GM12878 (cell line): Measurements from ENCODE around the gene ITK. TPM values are rescaled to one million over a fixed set of nuclear protein-coding genes. Genes with fewer than 3 reads are reported as not detected.

Source experiments
- ATAC-seq: fragments of 200-7000 bp; cut with Tn5 transposase; 3 replicates; pipeline ENCODE4 v1.9.1; 2020; ENCODE audit warnings: mild to moderate bottlenecking, moderate library complexity
- BruUV-seq: library from RNA; stranded (reverse); fragments of 400-500 nt; replicated peaks from 2 replicates; lab custom pipeline; 2021; lab: Mats Ljungman, UMichigan
- CTCF ChIA-PET: fragments of 300-600 bp; sonication (Branson Sonifier 250); formaldehyde crosslinking; extraction: SDS; loops from one replicate; lab custom pipeline; 2021; ENCODE audit warnings: inconsistent platforms; lab: Yijun Ruan, JAX
- POLR2A ChIA-PET: fragments of 350-600 bp; formaldehyde crosslinking; extraction: SDS; loops from one replicate; lab custom pipeline; 2021; ENCODE audit warnings: inconsistent platforms; lab: Charles Lee
- RAD21 ChIA-PET: fragments of 300-600 bp; sonication (Branson Sonifier 250); formaldehyde crosslinking; loops from one replicate; lab custom pipeline; 2023; ENCODE audit warnings: antibody characterized with exemption; ENCODE audit not compliant: unreplicated experiment; lab: Charles Lee
- SMC1A ChIA-PET: fragments of 300-600 bp; sonication (Branson Sonifier 250); formaldehyde crosslinking; loops from one replicate; lab custom pipeline; 2023; ENCODE audit not compliant: unreplicated experiment, uncharacterized antibody; lab: Charles Lee
- DNase-seq: peaks from one replicate; pipeline ENCODE4 v3.0.0-alpha.2; 2011; ENCODE audit warnings: low read depth, low spot score
- FAIRE-seq: peaks from 3 replicates; lab custom pipeline; 2011; peaks lifted over from hg19 to GRCh38; lab: Jason Lieb, UNC
- H2AFZ ChIP-seq: 2 replicates; pipeline ENCODE4 v1.6.0; 2011; ENCODE audit warnings: low read depth, low read length, control low read depth; ENCODE audit not compliant: control insufficient read depth
- H3K27ac ChIP-seq: 2 replicates; pipeline ENCODE4 v1.5.1; 2011; ENCODE audit warnings: control low read depth; ENCODE audit not compliant: control insufficient read depth, insufficient read depth
- H3K27me3 ChIP-seq, 2 experiments: replicated peaks in 1 of 2; 2 replicates each; pipeline versions ENCODE4 v1.6.0 to v1.6.1; 2011; ENCODE audit warnings: low read length in 1 of 2; ENCODE audit not compliant: control insufficient read depth in 2 of 2, insufficient read depth in 2 of 2
- H3K36me3 ChIP-seq, 2 experiments: 2 replicates each; pipeline ENCODE4 v1.5.1; 2011; ENCODE audit warnings: low read length in 1 of 2; ENCODE audit not compliant: control insufficient read depth in 2 of 2, insufficient read depth in 2 of 2
- H3K4me1 ChIP-seq: 2 replicates; pipeline ENCODE4 v1.6.1; 2011; ENCODE audit warnings: mild to moderate bottlenecking, low read length, moderate library complexity, mixed read lengths; ENCODE audit not compliant: control insufficient read depth, insufficient read depth
- H3K4me2 ChIP-seq: 2 replicates; pipeline ENCODE4 v1.6.0; 2011; ENCODE audit warnings: control low read depth; ENCODE audit not compliant: control insufficient read depth, insufficient read depth
- H3K4me3 ChIP-seq: fragments of 200-600 bp; sonication (generic); 2 replicates; pipeline ENCODE4 v1.5.1; 2016
- H3K79me2 ChIP-seq: 2 replicates; pipeline ENCODE4 v1.6.0; 2011; ENCODE audit warnings: low read length; ENCODE audit not compliant: control insufficient read depth, insufficient read depth
- H3K9ac ChIP-seq: 2 replicates; pipeline ENCODE4 v1.8.0; 2011; ENCODE audit warnings: low read length, control low read depth, mixed read lengths; ENCODE audit not compliant: control insufficient read depth, insufficient read depth
- H3K9me3 ChIP-seq: replicated peaks from 3 replicates; pipeline ENCODE4 v1.5.1; 2011; ENCODE audit warnings: mild to moderate bottlenecking, low read length; ENCODE audit not compliant: control insufficient read depth, insufficient read depth
- H4K20me1 ChIP-seq: 2 replicates; pipeline ENCODE4 v1.6.0; 2011; ENCODE audit not compliant: control insufficient read depth, insufficient read depth
- IKZF2 ChIP-seq, 2 experiments: fragments of 450-650 bp; IDR thresholded peaks; 2 replicates each; pipeline ENCODE4 v1.6.1; 2017; ENCODE audit warnings: mild to moderate bottlenecking in 2 of 2, moderate library complexity in 2 of 2
- JUND ChIP-seq: IDR thresholded peaks from 2 replicates; pipeline ENCODE4 v1.6.1; 2012; ENCODE audit warnings: low read depth, mild to moderate bottlenecking, low read length, improper control_type of control experiment, moderate library complexity
- NFYA ChIP-seq: IDR thresholded peaks from 2 replicates; pipeline ENCODE4 v1.6.1; 2011; ENCODE audit warnings: low read depth, mild to moderate bottlenecking, low read length, improper control_type of control experiment, borderline replicate concordance
- POU2F2 ChIP-seq: IDR thresholded peaks from 3 replicates; pipeline ENCODE4 v1.6.1; 2011; ENCODE audit warnings: low read depth, mild to moderate bottlenecking, low read length, borderline replicate concordance
- SIN3A ChIP-seq: IDR thresholded peaks from 2 replicates; pipeline ENCODE4 v1.6.1; 2012; ENCODE audit warnings: low read depth, low read length, improper control_type of control experiment
- SREBF2 ChIP-seq: IDR thresholded peaks from 2 replicates; pipeline ENCODE4 v1.6.1; 2012; ENCODE audit warnings: mild to moderate bottlenecking, low read length
- TCF12 ChIP-seq: IDR thresholded peaks from 2 replicates; pipeline ENCODE4 v1.6.1; 2011; ENCODE audit warnings: low read depth, mild to moderate bottlenecking, low read length
- WGBS: methylation state at CpG from one replicate; pipeline ENCODE4 v1.1.6; 2016; ENCODE audit warnings: low lambda C conversion rate; ENCODE audit not compliant: insufficient replicate concordance, insufficient coverage; ENCODE audit errors: missing lambda C conversion rate; 5-methylcytosine and 5-hydroxymethylcytosine counted together
- in situ Hi-C: fragments of 300-500 bp; cut with MboI; formaldehyde crosslinking; loops from 9 replicates; pipeline ENCODE4 v1.14.3; 2018; ENCODE audit warnings: mixed read lengths
- intact Hi-C: fragments of 100-400 bp; cut with micrococcal nuclease; formaldehyde crosslinking; loops from one replicate; pipeline ENCODE4 v1.14.2; 2022; ENCODE audit not compliant: unreplicated experiment
- polyA plus RNA-seq, 11 experiments: library from polyadenylated mRNA; depleted of rRNA in 4 of 11; unstranded in 6 of 11; stranded (reverse) in 5 of 11; fragments of >200 nt; fragmentation: Nextera tagmentation in 4 of 11; fragmentation: Illumina TruSeq in 1 of 11; extraction: Ambion mirVana in 4 of 11; extraction: Trizol in 1 of 11; gene quantifications; 1 replicate in 1 of 11; 2 replicates in 10 of 11; pipeline versions ENCODE4 v1.2.1 to v1.2.3, GENCODE V29; 2011 to 2016; ENCODE audit warnings: inconsistent platforms in 2 of 11, missing spikeins in 2 of 11, low read depth in 1 of 11
- total RNA-seq, 4 experiments: library from RNA; depleted of rRNA in 3 of 4; stranded (reverse); fragments of >200 nt in 3 of 4; fragmentation: Illumina TruSeq in 1 of 4; extraction: Trizol in 1 of 4; gene quantifications; 2 replicates each; pipeline versions ENCODE4 v1.2.1 to v1.2.3, GENCODE V29; 2013 to 2021
- TF ChIP-seq, protein P1 (sequence below): fragments of 450-650 bp; IDR thresholded peaks from 2 replicates; pipeline ENCODE4 v1.6.1; 2017; ENCODE audit warnings: mild to moderate bottlenecking, moderate library complexity
- TF ChIP-seq, protein P2 (sequence below): fragments of 450-650 bp; IDR thresholded peaks from 2 replicates; pipeline ENCODE4 v1.6.1; 2016; ENCODE audit warnings: mild to moderate bottlenecking
- TF ChIP-seq, protein P3 (sequence below): IDR thresholded peaks from 2 replicates; pipeline ENCODE4 v1.6.1; 2012; ENCODE audit warnings: low read depth, low read length, improper control_type of control experiment

The ITK gene
- total and polyA plus RNA-seq, 10 of the 15 experiments (the other 5 are each of a cell fraction or from before 2014, with no cell fraction given), result 0.05 to 2.4 (median 0.76) TPM

GRCh38 chr5:157278319-157279037 is 97.8 kb downstream of the ITK start (continued):
- TF ChIP-seq POU2F2 (no peak), IKZF2 (IDR thresholded peaks at IDR 0.05) (no peak), TCF12 (no peak), JUND (no peak)
- TF ChIP-seq, protein P1, sequence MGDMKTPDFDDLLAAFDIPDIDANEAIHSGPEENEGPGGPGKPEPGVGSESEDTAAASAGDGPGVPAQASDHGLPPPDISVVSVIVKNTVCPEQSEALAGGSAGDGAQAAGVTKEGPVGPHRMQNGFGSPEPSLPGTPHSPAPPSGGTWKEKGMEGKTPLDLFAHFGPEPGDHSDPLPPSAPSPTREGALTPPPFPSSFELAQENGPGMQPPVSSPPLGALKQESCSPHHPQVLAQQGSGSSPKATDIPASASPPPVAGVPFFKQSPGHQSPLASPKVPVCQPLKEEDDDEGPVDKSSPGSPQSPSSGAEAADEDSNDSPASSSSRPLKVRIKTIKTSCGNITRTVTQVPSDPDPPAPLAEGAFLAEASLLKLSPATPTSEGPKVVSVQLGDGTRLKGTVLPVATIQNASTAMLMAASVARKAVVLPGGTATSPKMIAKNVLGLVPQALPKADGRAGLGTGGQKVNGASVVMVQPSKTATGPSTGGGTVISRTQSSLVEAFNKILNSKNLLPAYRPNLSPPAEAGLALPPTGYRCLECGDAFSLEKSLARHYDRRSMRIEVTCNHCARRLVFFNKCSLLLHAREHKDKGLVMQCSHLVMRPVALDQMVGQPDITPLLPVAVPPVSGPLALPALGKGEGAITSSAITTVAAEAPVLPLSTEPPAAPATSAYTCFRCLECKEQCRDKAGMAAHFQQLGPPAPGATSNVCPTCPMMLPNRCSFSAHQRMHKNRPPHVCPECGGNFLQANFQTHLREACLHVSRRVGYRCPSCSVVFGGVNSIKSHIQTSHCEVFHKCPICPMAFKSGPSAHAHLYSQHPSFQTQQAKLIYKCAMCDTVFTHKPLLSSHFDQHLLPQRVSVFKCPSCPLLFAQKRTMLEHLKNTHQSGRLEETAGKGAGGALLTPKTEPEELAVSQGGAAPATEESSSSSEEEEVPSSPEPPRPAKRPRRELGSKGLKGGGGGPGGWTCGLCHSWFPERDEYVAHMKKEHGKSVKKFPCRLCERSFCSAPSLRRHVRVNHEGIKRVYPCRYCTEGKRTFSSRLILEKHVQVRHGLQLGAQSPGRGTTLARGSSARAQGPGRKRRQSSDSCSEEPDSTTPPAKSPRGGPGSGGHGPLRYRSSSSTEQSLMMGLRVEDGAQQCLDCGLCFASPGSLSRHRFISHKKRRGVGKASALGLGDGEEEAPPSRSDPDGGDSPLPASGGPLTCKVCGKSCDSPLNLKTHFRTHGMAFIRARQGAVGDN, result peak; percentile 87

DNA sequence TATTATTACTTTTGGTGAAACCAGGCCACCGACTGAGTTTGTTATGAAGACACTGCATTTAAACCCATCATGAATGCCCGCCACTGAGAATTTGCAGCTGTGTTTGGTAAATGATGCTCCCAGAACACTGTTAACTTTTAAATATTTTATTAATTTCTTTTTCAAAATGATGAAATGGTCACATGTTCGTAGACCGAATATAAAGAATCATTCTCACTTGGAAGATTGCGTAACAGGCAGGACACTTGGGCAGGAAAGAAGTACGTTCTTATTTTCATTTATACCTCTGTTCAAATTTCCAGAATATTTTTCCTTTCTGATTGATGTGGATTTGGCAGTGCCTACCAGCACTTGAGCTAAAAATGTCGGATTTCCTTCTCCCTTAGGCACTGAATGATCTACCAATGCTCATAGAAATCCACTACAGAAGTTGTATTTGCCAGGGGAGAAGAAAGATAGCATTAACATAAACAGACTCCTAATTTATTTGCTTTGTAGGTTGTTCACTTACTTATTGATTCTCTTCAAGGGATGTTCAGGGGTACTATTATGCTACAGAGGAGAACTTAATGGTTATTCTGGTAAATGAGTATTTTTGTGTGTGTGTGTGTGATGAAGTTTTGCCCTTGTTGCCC is 99.1 kb downstream of the ITK start:
- CTCF ChIA-PET, result interaction anchor here (1.2 to 2.8 kb wide), 2 partner anchors 26 to 33 kb away, joined by 3 to 14 read pairs; no protein-coding TSS in a partner anchor
- Histone ChIP-seq H3K4me1 (peaks cover 21% of the 10 kb centered on the region), H3K4me3 (no peak overlapping the region), H3K9ac (no peak overlapping the region), H3K27ac (no peak overlapping the region), H3K27me3 (no peaks in the 10 kb centered on the region)
- BruUV-seq, result no TSS peak
- POLR2A ChIA-PET, result interaction anchor here (1.1 kb wide), 1 partner anchor 42 kb away, joined by 3 read pairs; no protein-coding TSS in a partner anchor
- no peak for TF ChIP-seq SIN3A
- TF ChIP-seq, protein P2, sequence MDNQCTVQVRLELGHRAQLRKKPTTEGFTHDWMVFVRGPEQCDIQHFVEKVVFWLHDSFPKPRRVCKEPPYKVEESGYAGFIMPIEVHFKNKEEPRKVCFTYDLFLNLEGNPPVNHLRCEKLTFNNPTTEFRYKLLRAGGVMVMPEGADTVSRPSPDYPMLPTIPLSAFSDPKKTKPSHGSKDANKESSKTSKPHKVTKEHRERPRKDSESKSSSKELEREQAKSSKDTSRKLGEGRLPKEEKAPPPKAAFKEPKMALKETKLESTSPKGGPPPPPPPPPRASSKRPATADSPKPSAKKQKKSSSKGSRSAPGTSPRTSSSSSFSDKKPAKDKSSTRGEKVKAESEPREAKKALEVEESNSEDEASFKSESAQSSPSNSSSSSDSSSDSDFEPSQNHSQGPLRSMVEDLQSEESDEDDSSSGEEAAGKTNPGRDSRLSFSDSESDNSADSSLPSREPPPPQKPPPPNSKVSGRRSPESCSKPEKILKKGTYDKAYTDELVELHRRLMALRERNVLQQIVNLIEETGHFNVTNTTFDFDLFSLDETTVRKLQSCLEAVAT, result no peak
- no peak for TF ChIP-seq NFYA
- no peak for TF ChIP-seq SREBF2
- TF ChIP-seq, protein P3, sequence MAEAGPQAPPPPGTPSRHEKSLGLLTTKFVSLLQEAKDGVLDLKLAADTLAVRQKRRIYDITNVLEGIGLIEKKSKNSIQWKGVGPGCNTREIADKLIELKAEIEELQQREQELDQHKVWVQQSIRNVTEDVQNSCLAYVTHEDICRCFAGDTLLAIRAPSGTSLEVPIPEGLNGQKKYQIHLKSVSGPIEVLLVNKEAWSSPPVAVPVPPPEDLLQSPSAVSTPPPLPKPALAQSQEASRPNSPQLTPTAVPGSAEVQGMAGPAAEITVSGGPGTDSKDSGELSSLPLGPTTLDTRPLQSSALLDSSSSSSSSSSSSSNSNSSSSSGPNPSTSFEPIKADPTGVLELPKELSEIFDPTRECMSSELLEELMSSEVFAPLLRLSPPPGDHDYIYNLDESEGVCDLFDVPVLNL, result no peak
- TF ChIP-seq, all 136 proteins: peak for 0
- intact Hi-C loops, result loop anchor here (10.0 kb wide), 3 partner anchors 315 to 1775 kb away; no protein-coding TSS in a partner anchor
- ATAC-seq (no peak), FAIRE-seq (no peak), DNase-seq (no peak)
- in situ Hi-C loops, result no loop called here
- WGBS, result 89% methylated on average over 7 of the region's 7 CpGs
- Histone ChIP-seq H3K36me3 (peaks cover 0 to 6% of the 10 kb centered on the region in 2 experiments; a peak in 2 of 4 replicates), H4K20me1 (no peaks in the 10 kb centered on the region; the same call in 1 of the 2 replicates), H3K79me2 (peaks cover 85% of the 10 kb centered on the region), H3K4me2 (no peak overlapping the region), H2AFZ (no peak overlapping the region), H3K9me3 (peaks cover 5% of the 10 kb centered on the region; the same call in 1 of the 3 replicates)
- SMC1A ChIA-PET, result interaction anchor here (1.2 to 4.0 kb wide), 5 partner anchors 12 to 33 kb away, joined by 4 to 20 read pairs (median 5); no protein-coding TSS in a partner anchor
- RAD21 ChIA-PET, result interaction anchor here (1.0 to 1.5 kb wide), 5 partner anchors 12 to 130 kb away, joined by 3 to 4 read pairs (median 3); no protein-coding TSS in a partner anchor
